Measurements from ENCODE around the gene GPR84.

GRCh38 chr12:54413284-54414190, 49.3 kb upstream of the GPR84 start:
- TF ChIP-seq POLR2A (IDR thresholded peaks at IDR 0.05; ENCODE audit: low read length) (no peak), GATA1 (IDR thresholded peaks at IDR 0.05; ENCODE audit: low read depth, low read length) (no peak)

All from erythroblast (primary cell).